GM12891 (cell line): ENCODE results near the gene GPC5.

ENCODE experiments used
- DNase-seq: peaks from one replicate; pipeline ENCODE4 v3.0.0; 2011; ENCODE audit warnings: low spot score; ENCODE audit not compliant: insufficient read length
- FAIRE-seq: peaks from 2 replicates; lab custom pipeline; 2011; peaks lifted over from hg19 to GRCh38; lab: Jason Lieb, UNC
- PAX5 ChIP-seq: IDR thresholded peaks from 2 replicates; pipeline ENCODE4 v1.6.1; 2011; ENCODE audit warnings: low read length, moderate library complexity, mild to moderate bottlenecking; ENCODE audit not compliant: insufficient read depth, severe bottlenecking
- POLR2A ChIP-seq: IDR thresholded peaks from 2 replicates; pipeline ENCODE4 v1.6.1; 2011; ENCODE audit warnings: low read depth, low read length, control low read depth
- POLR2AphosphoS5 ChIP-seq: IDR thresholded peaks from 2 replicates; pipeline ENCODE4 v1.6.1; 2011; ENCODE audit warnings: low read depth, low read length, control low read depth
- POU2F2 ChIP-seq: IDR thresholded peaks from 2 replicates; pipeline ENCODE4 v1.6.1; 2011; ENCODE audit warnings: low read depth, mild to moderate bottlenecking, control low read depth, low read length, moderate library complexity
- SPI1 ChIP-seq: IDR thresholded peaks from 2 replicates; pipeline ENCODE4 v1.6.1; 2011; ENCODE audit warnings: low read depth, low read length, control low read depth
- TAF1 ChIP-seq: IDR thresholded peaks from 2 replicates; pipeline ENCODE4 v1.6.1; 2011; ENCODE audit warnings: low read depth, low read length, control low read depth

Gene GPC5

DNA sequence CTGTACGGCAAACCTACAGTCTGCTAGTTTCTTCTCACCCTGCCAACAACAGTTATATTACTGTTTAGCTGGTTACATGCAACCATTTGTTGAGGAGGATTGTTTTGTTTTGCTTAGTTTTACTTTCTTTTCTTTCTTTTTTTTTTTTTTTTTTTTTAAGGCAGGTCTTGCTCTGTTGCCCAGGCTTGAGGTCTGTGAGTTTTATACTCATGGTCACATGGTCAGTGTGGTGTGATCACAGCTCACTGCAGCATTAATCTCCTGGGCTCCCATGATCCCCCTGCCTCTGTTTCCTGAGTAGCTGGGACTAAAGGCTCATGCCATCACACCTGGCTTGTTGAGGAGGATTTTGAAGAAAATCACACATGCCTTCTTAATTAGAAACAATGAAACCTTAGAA is 505.6 kb downstream of the GPC5 start:
- TF ChIP-seq POU2F2 = no peak
- TF ChIP-seq PAX5 = peak; percentile 43
- no peak for DNase-seq
- peak; percentile 31 for FAIRE-seq

DNA sequence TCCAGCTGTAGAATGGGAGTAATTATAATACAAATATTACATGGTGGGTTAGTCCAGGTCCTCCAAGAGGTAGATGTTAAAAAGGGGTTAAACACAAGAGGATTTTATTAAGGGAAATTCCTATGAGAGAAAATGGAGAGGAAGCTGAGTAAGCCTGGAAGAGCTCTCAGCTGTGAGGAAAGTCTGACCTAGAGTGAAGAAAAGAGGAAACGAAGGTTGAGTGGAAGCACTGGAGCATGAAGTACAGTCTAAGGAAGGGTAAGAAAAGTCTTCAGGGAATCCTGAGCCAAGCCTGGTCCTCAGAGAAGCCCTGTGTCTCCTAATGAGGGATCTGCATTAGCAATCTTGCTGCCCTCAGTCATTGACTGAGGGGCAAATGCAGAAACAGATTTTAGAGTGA is 506.2 kb downstream of the GPC5 start:
- DNase-seq (no peak), FAIRE-seq (peak; percentile 58)
- TF ChIP-seq PAX5 (peak; percentile 82), TAF1 (no peak), SPI1 (peak; percentile 81)

- no peak for TF ChIP-seq TAF1
- no peak for TF ChIP-seq PAX5
- no peak for TF ChIP-seq SPI1
- no peak for TF ChIP-seq POU2F2
- TF ChIP-seq POLR2AphosphoS5 = no peak
- no peak for TF ChIP-seq POLR2A
- FAIRE-seq (no peak), DNase-seq (no peak)
Observed at GRCh38 chr13:91907398-91907797, 509.0 kb downstream of the GPC5 start.

DNA sequence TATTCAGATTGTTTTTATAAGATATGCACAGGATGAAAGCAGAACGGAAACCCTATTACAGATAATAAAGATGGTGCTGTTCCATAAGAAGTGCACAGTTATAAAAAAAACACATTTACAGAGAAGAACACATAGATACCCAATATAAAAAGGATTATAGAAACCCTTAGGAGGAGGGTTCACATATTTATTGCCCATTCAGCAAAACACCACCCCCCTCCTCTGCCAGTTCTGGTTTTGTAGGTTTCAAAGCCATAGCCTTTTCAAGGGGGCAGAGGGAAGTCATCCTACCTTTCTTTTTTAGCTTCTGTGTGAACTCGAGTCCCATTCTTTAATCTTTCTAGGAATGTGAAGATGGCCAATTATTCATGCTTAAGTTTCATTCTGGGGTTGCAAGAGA is 511.2 kb downstream of the GPC5 start:
- FAIRE-seq = no peak
- DNase-seq = no peak
- TF ChIP-seq POLR2A (no peak), PAX5 (no peak), POU2F2 (no peak), TAF1 (no peak), SPI1 (no peak), POLR2AphosphoS5 (no peak)

GRCh38 chr13:91922969-91923592 is 524.7 kb downstream of the GPC5 start:
- no peak for FAIRE-seq
- TF ChIP-seq POLR2A (no peak), PAX5 (no peak), POU2F2 (no peak), POLR2AphosphoS5 (no peak), SPI1 (no peak), TAF1 (no peak)
- DNase-seq = no peak

DNA sequence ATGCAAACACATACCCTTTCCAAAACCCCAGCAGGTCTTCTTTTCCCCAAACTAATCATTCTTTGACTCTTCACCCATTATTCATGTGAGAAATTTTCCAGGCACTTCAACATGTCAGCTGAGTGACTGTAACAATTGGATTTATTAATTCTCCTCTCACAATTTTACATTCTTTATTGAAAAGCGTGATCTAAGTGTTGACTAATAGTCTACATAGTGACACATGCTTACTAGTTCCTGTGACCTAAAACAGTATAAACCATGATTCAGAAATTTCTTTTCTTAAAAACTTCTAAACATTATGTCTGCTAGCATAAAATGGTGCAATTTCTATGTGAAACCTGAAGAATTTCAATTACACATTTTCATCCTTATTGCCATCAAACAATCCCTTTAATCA is 532.3 kb downstream of the GPC5 start:
- DNase-seq (no peak), FAIRE-seq (no peak)

DNA sequence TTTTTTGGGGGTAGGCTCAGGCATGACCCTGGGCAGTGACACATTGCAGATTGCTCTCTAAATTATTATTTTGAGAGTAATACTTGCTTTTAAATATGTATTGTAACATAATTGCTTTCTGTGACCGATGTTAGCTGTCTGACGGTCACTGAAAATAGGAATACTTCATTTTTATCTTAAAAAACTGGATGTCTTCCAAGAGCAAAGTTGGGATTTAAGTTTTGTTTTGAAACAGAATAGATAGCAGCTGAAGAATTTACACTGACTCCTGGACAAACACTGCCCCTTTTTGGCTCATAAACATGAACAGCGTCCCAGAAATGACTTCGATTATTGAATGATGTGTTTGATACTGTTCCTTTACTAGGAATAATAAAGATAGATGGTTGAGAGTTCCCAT is 535.9 kb downstream of the GPC5 start:
- DNase-seq (no peak), FAIRE-seq (no peak)
- TF ChIP-seq TAF1 = no peak
- no peak for TF ChIP-seq PAX5
- no peak for TF ChIP-seq SPI1
- TF ChIP-seq POLR2A = no peak

More for the DNA sequence above, 532.3 kb downstream of the GPC5 start:
- TF ChIP-seq PAX5 (no peak), SPI1 (no peak), POLR2AphosphoS5 (no peak), TAF1 (no peak), POU2F2 (no peak), POLR2A (no peak)

DNA sequence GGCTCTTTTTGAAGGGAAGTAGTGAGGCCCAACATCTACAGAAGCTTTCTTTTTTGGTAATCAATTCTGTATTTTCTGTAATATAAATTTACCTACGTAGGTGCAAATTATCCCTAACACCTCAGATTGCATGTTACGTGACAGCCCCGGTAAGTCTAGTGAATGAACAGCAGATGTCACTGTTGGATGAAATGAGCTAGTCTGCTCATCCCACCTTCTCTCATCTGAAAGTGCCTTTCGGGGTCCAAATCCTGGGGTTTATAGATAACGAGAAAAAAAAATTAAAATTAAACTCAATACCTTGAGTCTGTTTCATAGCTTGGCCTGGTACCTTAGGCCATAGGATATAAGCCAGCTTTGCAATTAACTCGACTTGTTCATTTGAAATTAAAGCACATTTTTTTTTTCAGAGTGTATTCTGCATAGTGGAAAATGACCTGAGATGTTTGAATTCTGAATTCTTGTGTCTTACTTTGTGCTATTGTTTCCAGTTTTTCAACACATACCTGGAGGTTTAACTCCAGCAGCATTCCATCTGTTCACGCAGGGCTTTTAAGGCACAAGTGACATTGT is 548.2 kb downstream of the GPC5 start:
- FAIRE-seq (peak; percentile 35), DNase-seq (no peak)
- TF ChIP-seq POU2F2 = no peak
- no peak for TF ChIP-seq TAF1
- TF ChIP-seq SPI1 = no peak

DNA sequence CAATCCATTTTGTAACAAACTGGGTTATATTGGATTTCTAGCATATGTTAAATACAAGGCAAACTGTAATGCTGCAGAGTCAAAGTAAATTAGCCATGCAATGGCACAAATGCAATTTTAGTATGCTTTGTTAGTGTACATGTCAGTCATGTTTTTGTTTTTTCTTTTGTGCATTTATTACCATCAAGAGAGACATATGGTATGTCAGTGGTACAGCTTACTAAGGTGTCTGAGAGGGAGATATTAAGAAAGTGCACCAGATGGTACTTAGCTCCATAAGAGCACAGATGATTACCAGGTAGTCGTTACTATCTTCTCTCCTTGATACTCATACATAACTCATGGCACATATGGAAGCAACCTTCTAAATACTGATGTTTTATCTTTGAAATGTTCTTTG is 550.3 kb downstream of the GPC5 start:
- no peak for FAIRE-seq
- DNase-seq = no peak
- TF ChIP-seq POLR2A = no peak
- TF ChIP-seq SPI1 = no peak
- no peak for TF ChIP-seq POU2F2
- TF ChIP-seq PAX5 = no peak
- no peak for TF ChIP-seq POLR2AphosphoS5
- TF ChIP-seq TAF1 = no peak

DNA sequence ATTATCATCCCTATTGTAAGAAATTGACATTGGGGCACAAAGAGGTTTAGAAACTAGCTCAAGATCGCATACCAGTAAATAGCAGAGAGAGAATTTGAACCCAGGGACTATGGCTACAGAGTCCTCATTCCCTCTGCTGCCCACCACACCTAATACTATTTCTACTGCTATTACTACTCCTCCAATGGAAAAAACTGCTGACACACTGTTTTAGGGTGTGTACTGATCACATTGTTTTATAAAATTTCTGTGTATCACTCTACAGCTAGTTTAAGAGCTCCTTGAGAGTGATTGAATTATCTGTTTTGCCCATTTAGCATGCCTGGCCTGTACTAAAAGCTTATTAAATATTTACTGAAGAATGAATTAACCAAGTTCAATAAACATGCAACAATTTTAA is 552.4 kb downstream of the GPC5 start:
- TF ChIP-seq POLR2AphosphoS5 = no peak
- TF ChIP-seq POLR2A = no peak
- TF ChIP-seq PAX5 = no peak
- no peak for TF ChIP-seq SPI1
- TF ChIP-seq TAF1 = no peak
- TF ChIP-seq POU2F2 = no peak
- FAIRE-seq (no peak), DNase-seq (no peak)
